Measurements from ENCODE around the gene CDH23. TPM values are rescaled to one million over a fixed set of nuclear protein-coding genes. Genes with fewer than 3 reads are reported as not detected.

The CDH23 gene
- total RNA-seq, 1 experiment from 2014 or later, result 2.9 TPM

GRCh38 chr10:71700731-71701368 is 304.1 kb downstream of the CDH23 start:
- CTCF ChIA-PET, result interaction anchor here (1.4 to 1.8 kb wide), 2 partner anchors 131 to 382 kb away, joined by 3 to 5 read pairs; partner anchors contain the start of gene SLC29A3
- no peaks in the 10 kb centered on the region for H3K36me3 Mint-ChIP-seq
- H3K4me1 Mint-ChIP-seq, result no peaks in the 10 kb centered on the region
- H3K27ac Mint-ChIP-seq, result no peak overlapping the region
- H3K4me3 Mint-ChIP-seq, result no peak overlapping the region
- DNase-seq (ENCODE audit: low spot score) (no peak), ATAC-seq (no peak)
- H3K27me3 Mint-ChIP-seq (ENCODE audit: low read depth), result no peaks in the 10 kb centered on the region; the same call in 1 of the 2 replicates
- no peaks in the 10 kb centered on the region for H3K9me3 Mint-ChIP-seq
- POLR2A ChIA-PET, result interaction anchor here (0.9 kb wide), 1 partner anchor 95 kb away, joined by 3 read pairs; no protein-coding TSS in a partner anchor
- no peak for TF ChIP-seq CREB1 (CRISPR knock-in tag; IDR thresholded peaks at IDR 0.05)
- no peak for TF ChIP-seq ZNF219 (CRISPR knock-in tag; IDR thresholded peaks at IDR 0.05; ENCODE audit: borderline replicate concordance)
- TF ChIP-seq ATF2 (CRISPR knock-in tag; IDR thresholded peaks at IDR 0.05; ENCODE audit: borderline replicate concordance, low read depth), result no peak
- TF ChIP-seq NFATC4 (CRISPR knock-in tag; IDR thresholded peaks at IDR 0.05), result no peak
- TF ChIP-seq EMX1 (CRISPR knock-in tag; IDR thresholded peaks at IDR 0.05), result no peak
- TF ChIP-seq ZNF232 (CRISPR knock-in tag; IDR thresholded peaks at IDR 0.05), result no peak
- TF ChIP-seq, protein P1, sequence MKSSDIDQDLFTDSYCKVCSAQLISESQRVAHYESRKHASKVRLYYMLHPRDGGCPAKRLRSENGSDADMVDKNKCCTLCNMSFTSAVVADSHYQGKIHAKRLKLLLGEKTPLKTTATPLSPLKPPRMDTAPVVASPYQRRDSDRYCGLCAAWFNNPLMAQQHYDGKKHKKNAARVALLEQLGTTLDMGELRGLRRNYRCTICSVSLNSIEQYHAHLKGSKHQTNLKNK (CRISPR knock-in tag; IDR thresholded peaks at IDR 0.05), result no peak
- no peak for TF ChIP-seq AR (CRISPR knock-in tag; IDR thresholded peaks at IDR 0.05)
- TF ChIP-seq, protein P2, sequence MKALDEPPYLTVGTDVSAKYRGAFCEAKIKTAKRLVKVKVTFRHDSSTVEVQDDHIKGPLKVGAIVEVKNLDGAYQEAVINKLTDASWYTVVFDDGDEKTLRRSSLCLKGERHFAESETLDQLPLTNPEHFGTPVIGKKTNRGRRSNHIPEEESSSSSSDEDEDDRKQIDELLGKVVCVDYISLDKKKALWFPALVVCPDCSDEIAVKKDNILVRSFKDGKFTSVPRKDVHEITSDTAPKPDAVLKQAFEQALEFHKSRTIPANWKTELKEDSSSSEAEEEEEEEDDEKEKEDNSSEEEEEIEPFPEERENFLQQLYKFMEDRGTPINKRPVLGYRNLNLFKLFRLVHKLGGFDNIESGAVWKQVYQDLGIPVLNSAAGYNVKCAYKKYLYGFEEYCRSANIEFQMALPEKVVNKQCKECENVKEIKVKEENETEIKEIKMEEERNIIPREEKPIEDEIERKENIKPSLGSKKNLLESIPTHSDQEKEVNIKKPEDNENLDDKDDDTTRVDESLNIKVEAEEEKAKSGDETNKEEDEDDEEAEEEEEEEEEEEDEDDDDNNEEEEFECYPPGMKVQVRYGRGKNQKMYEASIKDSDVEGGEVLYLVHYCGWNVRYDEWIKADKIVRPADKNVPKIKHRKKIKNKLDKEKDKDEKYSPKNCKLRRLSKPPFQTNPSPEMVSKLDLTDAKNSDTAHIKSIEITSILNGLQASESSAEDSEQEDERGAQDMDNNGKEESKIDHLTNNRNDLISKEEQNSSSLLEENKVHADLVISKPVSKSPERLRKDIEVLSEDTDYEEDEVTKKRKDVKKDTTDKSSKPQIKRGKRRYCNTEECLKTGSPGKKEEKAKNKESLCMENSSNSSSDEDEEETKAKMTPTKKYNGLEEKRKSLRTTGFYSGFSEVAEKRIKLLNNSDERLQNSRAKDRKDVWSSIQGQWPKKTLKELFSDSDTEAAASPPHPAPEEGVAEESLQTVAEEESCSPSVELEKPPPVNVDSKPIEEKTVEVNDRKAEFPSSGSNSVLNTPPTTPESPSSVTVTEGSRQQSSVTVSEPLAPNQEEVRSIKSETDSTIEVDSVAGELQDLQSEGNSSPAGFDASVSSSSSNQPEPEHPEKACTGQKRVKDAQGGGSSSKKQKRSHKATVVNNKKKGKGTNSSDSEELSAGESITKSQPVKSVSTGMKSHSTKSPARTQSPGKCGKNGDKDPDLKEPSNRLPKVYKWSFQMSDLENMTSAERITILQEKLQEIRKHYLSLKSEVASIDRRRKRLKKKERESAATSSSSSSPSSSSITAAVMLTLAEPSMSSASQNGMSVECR (CRISPR knock-in tag; IDR thresholded peaks at IDR 0.05; ENCODE audit: borderline replicate concordance), result no peak
- no peak for TF ChIP-seq ATF1 (CRISPR knock-in tag; IDR thresholded peaks at IDR 0.05)
- TF ChIP-seq NR3C1 (CRISPR knock-in tag; conservative IDR thresholded peaks at IDR 0.05; ENCODE audit: low read depth), result no peak
- TF ChIP-seq, protein P3, sequence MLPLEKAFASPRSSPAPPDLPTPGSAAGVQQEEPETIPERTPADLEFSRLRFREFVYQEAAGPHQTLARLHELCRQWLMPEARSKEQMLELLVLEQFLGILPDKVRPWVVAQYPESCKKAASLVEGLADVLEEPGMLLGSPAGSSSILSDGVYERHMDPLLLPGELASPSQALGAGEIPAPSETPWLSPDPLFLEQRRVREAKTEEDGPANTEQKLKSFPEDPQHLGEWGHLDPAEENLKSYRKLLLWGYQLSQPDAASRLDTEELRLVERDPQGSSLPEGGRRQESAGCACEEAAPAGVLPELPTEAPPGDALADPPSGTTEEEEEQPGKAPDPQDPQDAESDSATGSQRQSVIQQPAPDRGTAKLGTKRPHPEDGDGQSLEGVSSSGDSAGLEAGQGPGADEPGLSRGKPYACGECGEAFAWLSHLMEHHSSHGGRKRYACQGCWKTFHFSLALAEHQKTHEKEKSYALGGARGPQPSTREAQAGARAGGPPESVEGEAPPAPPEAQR (CRISPR knock-in tag; IDR thresholded peaks at IDR 0.05), result no peak
- TF ChIP-seq ZNF317 (CRISPR knock-in tag; IDR thresholded peaks at IDR 0.05; ENCODE audit: borderline replicate concordance, low read depth), result no peak
- TF ChIP-seq, protein P4, sequence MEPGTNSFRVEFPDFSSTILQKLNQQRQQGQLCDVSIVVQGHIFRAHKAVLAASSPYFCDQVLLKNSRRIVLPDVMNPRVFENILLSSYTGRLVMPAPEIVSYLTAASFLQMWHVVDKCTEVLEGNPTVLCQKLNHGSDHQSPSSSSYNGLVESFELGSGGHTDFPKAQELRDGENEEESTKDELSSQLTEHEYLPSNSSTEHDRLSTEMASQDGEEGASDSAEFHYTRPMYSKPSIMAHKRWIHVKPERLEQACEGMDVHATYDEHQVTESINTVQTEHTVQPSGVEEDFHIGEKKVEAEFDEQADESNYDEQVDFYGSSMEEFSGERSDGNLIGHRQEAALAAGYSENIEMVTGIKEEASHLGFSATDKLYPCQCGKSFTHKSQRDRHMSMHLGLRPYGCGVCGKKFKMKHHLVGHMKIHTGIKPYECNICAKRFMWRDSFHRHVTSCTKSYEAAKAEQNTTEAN (CRISPR knock-in tag; IDR thresholded peaks at IDR 0.05), result no peak
- no peak for TF ChIP-seq ZNF423 (CRISPR knock-in tag; IDR thresholded peaks at IDR 0.05)
- TF ChIP-seq, protein P5, sequence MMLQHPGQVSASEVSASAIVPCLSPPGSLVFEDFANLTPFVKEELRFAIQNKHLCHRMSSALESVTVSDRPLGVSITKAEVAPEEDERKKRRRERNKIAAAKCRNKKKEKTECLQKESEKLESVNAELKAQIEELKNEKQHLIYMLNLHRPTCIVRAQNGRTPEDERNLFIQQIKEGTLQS (CRISPR knock-in tag; conservative IDR thresholded peaks at IDR 0.05), result no peak

All from WTC11 (cell line).